Renal pelvis (tissue), 4 donors: ENCODE measurements around the gene IVL. TPM values are rescaled to one million over a fixed set of nuclear protein-coding genes. Genes with fewer than 3 reads are reported as not detected.

Experiments used
- DNase-seq: peaks from one replicate; pipeline ENCODE4 v3.0.0-alpha.2; 2013
- polyA plus RNA-seq, 3 donors: library from polyadenylated mRNA; unstranded; fragments of 120-200 nt; gene quantifications; one replicate each; pipeline ENCODE4 v1.2.1, GENCODE V29; 2013; ENCODE audit not compliant: insufficient read length in 3 of 3

IVL gene
- polyA plus RNA-seq, 3 donors, result 0.16 to 0.36 (median 0.21) TPM

- no peak for DNase-seq
These were observed 21.5 kb upstream of the IVL start for GRCh38 chr1:152886758-152887409.

GRCh38 chr1:152888126-152888525 lies 20.2 kb upstream of the IVL start:
- DNase-seq, result no peak

GRCh38 chr1:152899027-152899426 lies 9.3 kb upstream of the IVL start:
- no peak for DNase-seq

- no peak for DNase-seq
These were observed 8.5 kb upstream of the IVL start for GRCh38 chr1:152899883-152900282.

- DNase-seq, result no peak
These were observed 6.7 kb upstream of the IVL start for GRCh38 chr1:152901631-152902030.

GRCh38 chr1:152902636-152903035 lies 5.7 kb upstream of the IVL start:
- peak; percentile 43 for DNase-seq

- DNase-seq, result no peak
These were observed 3.5 kb upstream of the IVL start for GRCh38 chr1:152904688-152905440.

- no peak for DNase-seq
These were observed 2.3 kb upstream of the IVL start for GRCh38 chr1:152906023-152906565.

- DNase-seq, result no peak
These were observed 860 bp downstream of the IVL start for GRCh38 chr1:152909206-152909605.

- no peak for DNase-seq
These were observed 4.1 kb downstream of the IVL start for GRCh38 chr1:152912471-152912870.

GRCh38 chr1:152912900-152913299 lies 4.6 kb downstream of the IVL start:
- no peak for DNase-seq

GRCh38 chr1:152917794-152918193 lies 9.4 kb downstream of the IVL start:
- DNase-seq, result peak; percentile 31

- DNase-seq, result no peak
These were observed 10.7 kb downstream of the IVL start for GRCh38 chr1:152919071-152919470.

GRCh38 chr1:152924191-152924590 lies 15.8 kb downstream of the IVL start:
- DNase-seq, result no peak

GRCh38 chr1:152926091-152926490 lies 17.7 kb downstream of the IVL start:
- DNase-seq, result no peak

GRCh38 chr1:152928671-152929070 lies 20.3 kb downstream of the IVL start:
- no peak for DNase-seq

GRCh38 chr1:152932170-152932811 lies 23.9 kb downstream of the IVL start:
- no peak for DNase-seq

- DNase-seq, result no peak
These were observed 24.9 kb downstream of the IVL start for GRCh38 chr1:152933196-152933595.

- no peak for DNase-seq
These were observed 32.3 kb downstream of the IVL start for GRCh38 chr1:152940614-152941013.

GRCh38 chr1:152941037-152941711 lies 32.8 kb downstream of the IVL start:
- no peak for DNase-seq

GRCh38 chr1:152942161-152942560 lies 33.8 kb downstream of the IVL start:
- no peak for DNase-seq

GRCh38 chr1:152946248-152946647 lies 37.9 kb downstream of the IVL start:
- no peak for DNase-seq
